HL-60 (cell line): ENCODE data around the gene MRPS22.

Source experiments
- DNase-seq, 2 experiments: peaks; one replicate each; pipeline ENCODE4 v3.0.0-alpha.2; 2010 to 2020; ENCODE audit warnings: low read depth in 1 of 2, low spot score in 1 of 2
- H3K27ac ChIP-seq: fragments of 250-450 bp; sonication (Bioruptor Pico); replicated peaks from 2 replicates; pipeline ENCODE4 v1.5.1; 2020; ENCODE audit warnings: mild to moderate bottlenecking, moderate library complexity
- H3K27me3 ChIP-seq: fragments of 250-450 bp; sonication (Bioruptor Pico); 2 replicates; pipeline ENCODE4 v1.5.1; 2021; ENCODE audit warnings: mild to moderate bottlenecking, moderate library complexity; ENCODE audit not compliant: insufficient read depth, poor library complexity, severe bottlenecking
- H3K4me3 ChIP-seq: replicated peaks from 2 replicates; pipeline ENCODE4 v1.5.1; 2011; ENCODE audit warnings: mild to moderate bottlenecking, control low read depth, low read length; ENCODE audit not compliant: insufficient read depth
- GABPA ChIP-seq: IDR thresholded peaks from 2 replicates; pipeline ENCODE4 v1.6.1; 2012; ENCODE audit warnings: low read depth
- POLR2AphosphoS5 ChIP-seq: IDR thresholded peaks from 2 replicates; pipeline ENCODE4 v1.6.1; 2012; ENCODE audit warnings: low read depth
- SPI1 ChIP-seq: IDR thresholded peaks from 2 replicates; pipeline ENCODE4 v1.6.1; 2012; ENCODE audit warnings: low read depth, mild to moderate bottlenecking, borderline replicate concordance
- TF ChIP-seq, protein P1 (sequence below): IDR thresholded peaks from one replicate; pipeline ENCODE4 v1.5.1; 2011; ENCODE audit warnings: low read length, control low read depth, inconsistent platforms; ENCODE audit not compliant: insufficient read depth
- TF ChIP-seq, protein P2 (sequence below): IDR thresholded peaks from 2 replicates; pipeline ENCODE4 v1.6.1; 2012; ENCODE audit warnings: low read depth; ENCODE audit not compliant: insufficient replicate concordance

Gene MRPS22

DNA sequence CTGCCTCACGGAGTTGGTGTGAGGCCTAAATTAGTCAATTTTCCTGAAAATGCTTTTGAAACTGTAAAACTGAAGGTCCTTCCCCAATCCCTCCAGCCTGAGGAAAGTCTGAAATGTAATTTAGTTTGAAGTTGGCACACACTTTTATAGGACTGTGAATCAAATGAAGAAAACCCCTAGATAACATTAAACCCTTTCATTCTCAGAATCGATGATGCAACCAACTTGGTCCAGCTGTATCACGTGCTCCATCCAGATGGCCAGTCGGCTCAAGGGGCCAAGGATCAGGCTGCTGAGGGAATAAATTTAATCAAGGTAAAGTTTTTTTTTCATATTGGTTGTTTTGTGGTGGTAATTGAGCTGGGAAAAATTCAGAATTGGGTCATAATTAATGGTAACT, 11.7 kb downstream of the MRPS22 start:
- Histone ChIP-seq H3K27ac (no peak overlapping the region), H3K27me3 (no peaks in the 10 kb centered on the region), H3K4me3 (no peak overlapping the region)
- TF ChIP-seq POLR2AphosphoS5 = no peak; the same call in 1 of the 2 replicates
- no peak for TF ChIP-seq GABPA
- TF ChIP-seq, protein P1, sequence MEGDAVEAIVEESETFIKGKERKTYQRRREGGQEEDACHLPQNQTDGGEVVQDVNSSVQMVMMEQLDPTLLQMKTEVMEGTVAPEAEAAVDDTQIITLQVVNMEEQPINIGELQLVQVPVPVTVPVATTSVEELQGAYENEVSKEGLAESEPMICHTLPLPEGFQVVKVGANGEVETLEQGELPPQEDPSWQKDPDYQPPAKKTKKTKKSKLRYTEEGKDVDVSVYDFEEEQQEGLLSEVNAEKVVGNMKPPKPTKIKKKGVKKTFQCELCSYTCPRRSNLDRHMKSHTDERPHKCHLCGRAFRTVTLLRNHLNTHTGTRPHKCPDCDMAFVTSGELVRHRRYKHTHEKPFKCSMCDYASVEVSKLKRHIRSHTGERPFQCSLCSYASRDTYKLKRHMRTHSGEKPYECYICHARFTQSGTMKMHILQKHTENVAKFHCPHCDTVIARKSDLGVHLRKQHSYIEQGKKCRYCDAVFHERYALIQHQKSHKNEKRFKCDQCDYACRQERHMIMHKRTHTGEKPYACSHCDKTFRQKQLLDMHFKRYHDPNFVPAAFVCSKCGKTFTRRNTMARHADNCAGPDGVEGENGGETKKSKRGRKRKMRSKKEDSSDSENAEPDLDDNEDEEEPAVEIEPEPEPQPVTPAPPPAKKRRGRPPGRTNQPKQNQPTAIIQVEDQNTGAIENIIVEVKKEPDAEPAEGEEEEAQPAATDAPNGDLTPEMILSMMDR = no peak
- no peak for TF ChIP-seq SPI1
- TF ChIP-seq, protein P2, sequence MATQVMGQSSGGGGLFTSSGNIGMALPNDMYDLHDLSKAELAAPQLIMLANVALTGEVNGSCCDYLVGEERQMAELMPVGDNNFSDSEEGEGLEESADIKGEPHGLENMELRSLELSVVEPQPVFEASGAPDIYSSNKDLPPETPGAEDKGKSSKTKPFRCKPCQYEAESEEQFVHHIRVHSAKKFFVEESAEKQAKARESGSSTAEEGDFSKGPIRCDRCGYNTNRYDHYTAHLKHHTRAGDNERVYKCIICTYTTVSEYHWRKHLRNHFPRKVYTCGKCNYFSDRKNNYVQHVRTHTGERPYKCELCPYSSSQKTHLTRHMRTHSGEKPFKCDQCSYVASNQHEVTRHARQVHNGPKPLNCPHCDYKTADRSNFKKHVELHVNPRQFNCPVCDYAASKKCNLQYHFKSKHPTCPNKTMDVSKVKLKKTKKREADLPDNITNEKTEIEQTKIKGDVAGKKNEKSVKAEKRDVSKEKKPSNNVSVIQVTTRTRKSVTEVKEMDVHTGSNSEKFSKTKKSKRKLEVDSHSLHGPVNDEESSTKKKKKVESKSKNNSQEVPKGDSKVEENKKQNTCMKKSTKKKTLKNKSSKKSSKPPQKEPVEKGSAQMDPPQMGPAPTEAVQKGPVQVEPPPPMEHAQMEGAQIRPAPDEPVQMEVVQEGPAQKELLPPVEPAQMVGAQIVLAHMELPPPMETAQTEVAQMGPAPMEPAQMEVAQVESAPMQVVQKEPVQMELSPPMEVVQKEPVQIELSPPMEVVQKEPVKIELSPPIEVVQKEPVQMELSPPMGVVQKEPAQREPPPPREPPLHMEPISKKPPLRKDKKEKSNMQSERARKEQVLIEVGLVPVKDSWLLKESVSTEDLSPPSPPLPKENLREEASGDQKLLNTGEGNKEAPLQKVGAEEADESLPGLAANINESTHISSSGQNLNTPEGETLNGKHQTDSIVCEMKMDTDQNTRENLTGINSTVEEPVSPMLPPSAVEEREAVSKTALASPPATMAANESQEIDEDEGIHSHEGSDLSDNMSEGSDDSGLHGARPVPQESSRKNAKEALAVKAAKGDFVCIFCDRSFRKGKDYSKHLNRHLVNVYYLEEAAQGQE = no peak
- no peak for DNase-seq

DNA sequence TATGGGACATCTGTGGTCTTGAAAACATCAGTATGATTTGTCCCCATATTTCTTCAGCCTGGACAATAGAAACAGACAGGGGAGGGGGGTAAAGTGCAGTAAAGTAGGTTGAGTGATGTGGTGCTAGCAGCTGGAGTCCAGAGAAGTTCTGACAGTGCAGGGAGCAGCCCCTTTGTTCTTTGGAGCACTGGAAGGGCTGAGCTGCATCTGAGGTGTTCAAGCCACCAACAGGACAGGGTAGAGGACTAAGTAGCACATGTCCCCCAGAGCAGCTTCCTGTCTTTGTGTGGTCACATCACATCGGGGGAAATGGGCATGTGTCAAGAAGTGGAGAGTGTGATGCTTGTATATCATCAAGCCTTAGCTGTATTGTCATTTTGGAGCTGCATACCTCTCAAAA, 12.1 kb downstream of the MRPS22 start:
- no peak overlapping the region for H3K27ac ChIP-seq
- no peaks in the 10 kb centered on the region for H3K27me3 ChIP-seq
- TF ChIP-seq, protein P2 = no peak
- no peak for TF ChIP-seq GABPA
- TF ChIP-seq POLR2AphosphoS5 = no peak
- no peak for TF ChIP-seq SPI1
- TF ChIP-seq, protein P1 = no peak
- DNase-seq = no peak
- no peak overlapping the region for H3K4me3 ChIP-seq

- H3K27me3 ChIP-seq = no peaks in the 10 kb centered on the region
- DNase-seq = no peak
- H3K27ac ChIP-seq = no peak overlapping the region
- TF ChIP-seq, protein P1 = no peak
- TF ChIP-seq POLR2AphosphoS5 (no peak), GABPA (no peak), SPI1 (no peak)
- TF ChIP-seq, protein P2 = no peak
- H3K4me3 ChIP-seq = no peak overlapping the region
These were observed 14.1 kb downstream of the MRPS22 start for GRCh38 chr3:139357899-139358298.
